Fibroblast of villous mesenchyme (primary cell): ENCODE results near the gene HGS. TPM values are rescaled to one million over a fixed set of nuclear protein-coding genes. Genes with fewer than 3 reads are reported as not detected.

Source experiments
- DNase-seq: peaks from one replicate; pipeline ENCODE4 v3.0.0-alpha.2; 2010; ENCODE audit warnings: low read depth
- H3K4me3 ChIP-seq: 2 replicates; pipeline ENCODE4 v1.5.1; 2011; ENCODE audit warnings: low read depth, mild to moderate bottlenecking, low read length
- CTCF ChIP-seq: IDR thresholded peaks from 2 replicates; pipeline ENCODE4 v1.5.1; 2012; ENCODE audit warnings: low read depth, mild to moderate bottlenecking, low read length; ENCODE audit not compliant: insufficient read depth
- total RNA-seq: library from RNA; depleted of rRNA; stranded (reverse); fragments of >200 nt; gene quantifications from 2 replicates; pipeline ENCODE4 v1.2.3, GENCODE V29; 2012

Gene HGS
- total RNA-seq, 1 donor = 75.1 TPM

GRCh38 chr17:81706232-81706611, 22.4 kb downstream of the HGS start:
- no peak overlapping the region for H3K4me3 ChIP-seq
- no peak for TF ChIP-seq CTCF
- DNase-seq = no peak

- no peak for DNase-seq
- TF ChIP-seq CTCF = no peak
- H3K4me3 ChIP-seq = no peak overlapping the region
These were observed 23.2 kb downstream of the HGS start for GRCh38 chr17:81706757-81707624.

GRCh38 chr17:81707725-81708646, 24.2 kb downstream of the HGS start:
- no peak overlapping the region for H3K4me3 ChIP-seq
- TF ChIP-seq CTCF = no peak
- DNase-seq = no peak

- H3K4me3 ChIP-seq = no peak overlapping the region
- DNase-seq = no peak
- no peak for TF ChIP-seq CTCF
These were observed 25.0 kb downstream of the HGS start for GRCh38 chr17:81708739-81709185.

GRCh38 chr17:81710514-81711308, 26.9 kb downstream of the HGS start:
- TF ChIP-seq CTCF = no peak
- peak; percentile 35 for DNase-seq
- no peak overlapping the region for H3K4me3 ChIP-seq

GRCh38 chr17:81711814-81712467, 28.1 kb downstream of the HGS start, which contains the start of gene SLC25A10:
Gene SLC25A10 (plus strand): TSS chr17:81712284. CDS start chr17:81712427, 143 bp downstream.
- no peak for TF ChIP-seq CTCF

More at GRCh38 chr17:81711814-81712467, 28.1 kb downstream of the HGS start, which contains the start of gene SLC25A10:
- peak; percentile 68 for DNase-seq
- peak within 1 kb of the TSS; percentile 66 for H3K4me3 ChIP-seq
